ENCODE data around the gene MICAL1.
A peak's percentile ranks its signal among the peaks of the same experiment; 100 is the strongest.

The MICAL1 gene

DNA sequence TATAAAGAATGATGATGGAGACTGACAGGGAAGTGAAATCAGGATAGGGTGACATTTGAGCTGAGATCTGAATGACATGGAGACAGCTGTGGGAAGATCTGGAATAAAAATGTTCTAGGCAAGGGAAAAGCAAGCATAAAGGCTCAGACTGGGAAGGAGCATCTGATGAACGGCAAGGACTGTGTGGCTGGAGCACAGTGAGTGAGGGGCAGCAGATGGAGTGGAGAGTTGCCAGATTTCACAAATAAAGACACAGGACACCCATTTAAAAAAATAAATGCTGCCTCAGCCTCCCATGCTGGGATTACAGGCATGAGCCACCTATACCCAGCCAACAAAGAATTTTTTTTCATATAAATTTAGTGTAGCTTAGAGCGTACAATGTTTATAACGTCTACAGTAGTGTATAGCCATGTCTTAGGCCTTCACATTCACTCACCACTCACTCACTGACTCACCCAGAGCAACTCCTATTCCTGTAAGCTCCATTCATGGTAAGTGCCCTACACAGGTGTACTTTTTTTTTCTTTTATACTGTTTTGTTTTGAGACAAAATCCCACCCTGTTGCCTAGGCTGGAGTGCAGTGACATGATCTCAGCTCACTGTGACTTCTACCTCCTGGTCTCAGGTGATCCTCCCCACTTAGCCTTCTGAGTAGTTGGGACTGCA, 29.8 kb upstream of the MICAL1 start:
- Mint-ChIP-seq H3K36me3 (ENCODE audit: insufficient read depth) (peaks cover 15% of the 10 kb centered on the region), H3K4me3 (no peak overlapping the region), H3K27ac (ENCODE audit: low read depth) (no peak overlapping the region), H3K9me3 (no peaks in the 10 kb centered on the region), H3K27me3 (no peaks in the 10 kb centered on the region), H3K4me1 (peaks cover 31% of the 10 kb centered on the region)
- DNase-seq (ENCODE audit: low spot score in 2 of 2) (no peak), ATAC-seq (replicated peaks; ENCODE audit: extremely low read depth, poor library complexity, severe bottlenecking) (no peak)

DNA sequence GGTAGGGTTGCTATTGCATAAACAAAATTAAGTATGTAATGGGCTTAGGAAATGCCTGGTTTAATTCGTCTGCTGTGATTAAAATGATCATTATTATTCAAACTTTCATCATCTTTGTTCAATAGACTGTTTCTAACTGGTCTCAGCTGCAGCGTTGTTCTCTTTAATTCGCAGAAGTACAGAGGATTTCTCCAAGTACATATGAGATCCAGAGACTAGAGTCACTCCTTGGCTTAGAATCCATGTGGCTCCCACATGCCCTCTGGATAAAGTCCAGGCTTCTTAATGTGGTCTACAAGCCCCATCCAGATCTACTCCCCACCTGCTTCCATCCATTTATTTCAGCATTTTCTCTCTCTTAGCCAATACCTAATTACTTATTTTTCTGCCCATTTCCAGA, 28.6 kb upstream of the MICAL1 start:
- no peaks in the 10 kb centered on the region for H3K27me3 Mint-ChIP-seq
- H3K27ac Mint-ChIP-seq (ENCODE audit: low read depth), result peak overlapping the region; percentile 23
- ATAC-seq (replicated peaks; ENCODE audit: extremely low read depth, poor library complexity, severe bottlenecking), result no peak
- H3K4me1 Mint-ChIP-seq, result peaks cover 42% of the 10 kb centered on the region
- H3K9me3 Mint-ChIP-seq, result no peaks in the 10 kb centered on the region
- H3K4me3 Mint-ChIP-seq, result peak overlapping the region; percentile 92
- H3K36me3 Mint-ChIP-seq (ENCODE audit: insufficient read depth), result peaks cover 18% of the 10 kb centered on the region
- DNase-seq (ENCODE audit: low spot score in 2 of 2), result no peak

DNA sequence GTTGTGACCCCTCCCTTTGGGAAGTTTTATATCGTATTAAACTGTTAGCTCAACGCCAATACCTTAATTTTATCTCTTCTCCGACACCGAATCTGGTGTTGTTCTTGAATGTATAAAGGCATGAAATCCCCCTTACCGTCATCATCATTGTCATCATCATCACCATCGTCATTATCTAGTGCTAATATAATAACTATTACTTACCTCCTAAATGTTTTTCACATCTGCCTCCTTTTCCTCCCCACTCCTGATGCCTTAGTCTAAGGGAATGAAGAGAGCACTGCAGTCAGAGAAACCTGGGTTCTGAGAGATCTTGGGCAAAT, 28.1 kb upstream of the MICAL1 start:
- H3K9me3 Mint-ChIP-seq, result no peaks in the 10 kb centered on the region
- peaks cover 47% of the 10 kb centered on the region for H3K4me1 Mint-ChIP-seq
- H3K27me3 Mint-ChIP-seq, result no peaks in the 10 kb centered on the region
- H3K27ac Mint-ChIP-seq (ENCODE audit: low read depth), result peak overlapping the region; percentile 23
- peaks cover 20% of the 10 kb centered on the region for H3K36me3 Mint-ChIP-seq (ENCODE audit: insufficient read depth)
- DNase-seq (ENCODE audit: low spot score in 2 of 2) (no peak), ATAC-seq (replicated peaks; ENCODE audit: extremely low read depth, poor library complexity, severe bottlenecking) (peak; percentile 26)
- H3K4me3 Mint-ChIP-seq, result peak overlapping the region; percentile 92

DNA sequence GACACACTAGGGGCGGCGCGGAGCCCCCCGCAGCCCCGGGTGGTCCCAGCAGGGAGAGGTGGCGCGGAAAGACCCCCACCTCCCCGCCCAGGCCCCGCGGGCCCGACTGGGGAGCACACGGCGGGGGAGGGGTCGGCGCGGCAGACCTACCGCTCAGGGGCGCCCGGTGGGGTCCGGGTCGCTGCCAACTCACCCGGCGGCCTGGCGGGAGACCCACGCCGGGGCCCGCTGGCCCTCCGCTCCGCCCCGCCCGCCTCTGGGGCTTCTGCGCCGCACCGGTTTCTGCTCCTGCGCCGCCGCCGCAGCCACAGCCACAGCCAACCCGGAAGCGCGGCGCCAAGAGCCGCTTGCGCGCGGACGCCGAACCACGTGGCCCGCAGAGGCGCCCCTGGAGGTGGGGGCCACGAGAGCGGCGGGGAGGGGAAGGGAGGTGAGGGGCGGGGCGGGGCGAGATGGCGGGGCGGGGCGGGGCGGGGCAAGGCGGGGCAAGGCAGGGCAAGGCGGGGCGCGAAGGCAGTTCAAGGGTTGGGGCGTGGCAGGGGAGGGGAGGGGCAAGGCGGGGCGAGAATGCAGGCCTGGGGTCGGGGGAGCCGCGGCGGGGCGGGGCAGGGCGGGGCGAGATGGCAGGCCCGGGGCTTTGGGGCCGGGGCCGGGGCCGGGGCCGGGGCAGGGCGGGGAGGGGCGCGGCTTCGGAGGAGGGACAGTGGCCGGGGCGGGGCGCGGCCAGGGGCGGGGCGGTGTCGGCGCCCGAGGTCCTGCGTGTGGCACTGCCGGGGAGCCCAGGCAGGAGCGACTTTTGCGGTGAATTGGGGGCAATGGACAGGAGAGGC, 27.5 kb upstream of the MICAL1 start, which contains the start of gene ZBTB24:
Gene ZBTB24, minus strand, starts transcription at position 315 of the 830 bp plus-strand sequence. CDS start 1,193 bp downstream, outside the sequence.
- Mint-ChIP-seq H3K27me3 (no peaks in the 10 kb centered on the region), H3K9me3 (no peaks in the 10 kb centered on the region), H3K27ac (ENCODE audit: low read depth) (peak within 1 kb of the TSS; percentile 76), H3K4me3 (peak within 1 kb of the TSS; percentile 92), H3K36me3 (ENCODE audit: insufficient read depth) (peaks cover 20% of the 10 kb centered on the region), H3K4me1 (peaks cover 53% of the 10 kb centered on the region)
- ATAC-seq (replicated peaks; ENCODE audit: extremely low read depth, poor library complexity, severe bottlenecking) (peak; percentile 88), DNase-seq (ENCODE audit: low spot score in 2 of 2) (peak; percentile 69 to 81)

DNA sequence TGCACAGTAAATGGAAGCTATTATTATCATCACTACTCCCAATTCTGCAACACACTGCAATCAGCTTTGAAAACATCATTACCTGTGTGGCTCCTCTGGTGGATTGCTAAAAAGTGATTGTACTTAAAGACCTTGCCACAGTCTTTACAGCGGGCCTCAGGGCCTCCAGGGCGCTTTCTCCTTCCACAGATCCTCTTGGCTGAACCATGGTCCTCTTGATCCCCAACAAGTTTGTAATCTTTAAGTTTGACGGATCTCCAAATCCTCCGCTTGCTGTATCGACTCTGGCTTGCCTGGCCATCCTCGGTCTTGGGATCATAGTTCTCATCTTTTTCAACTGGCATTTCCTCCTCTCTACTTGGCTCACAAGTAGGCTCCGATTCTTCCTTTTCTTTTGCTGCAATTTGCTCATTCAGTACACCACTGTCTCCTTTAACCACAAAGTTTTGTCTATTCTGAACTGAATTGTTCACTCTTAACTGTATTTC, 25.5 kb upstream of the MICAL1 start:
- DNase-seq (ENCODE audit: low spot score in 2 of 2) (no peak), ATAC-seq (replicated peaks; ENCODE audit: extremely low read depth, poor library complexity, severe bottlenecking) (no peak)
- Mint-ChIP-seq H3K4me1 (peaks cover 63% of the 10 kb centered on the region), H3K36me3 (ENCODE audit: insufficient read depth) (peaks cover 31% of the 10 kb centered on the region), H3K27me3 (no peaks in the 10 kb centered on the region), H3K27ac (ENCODE audit: low read depth) (no peak overlapping the region), H3K9me3 (no peaks in the 10 kb centered on the region), H3K4me3 (peak overlapping the region; percentile 92)

DNA sequence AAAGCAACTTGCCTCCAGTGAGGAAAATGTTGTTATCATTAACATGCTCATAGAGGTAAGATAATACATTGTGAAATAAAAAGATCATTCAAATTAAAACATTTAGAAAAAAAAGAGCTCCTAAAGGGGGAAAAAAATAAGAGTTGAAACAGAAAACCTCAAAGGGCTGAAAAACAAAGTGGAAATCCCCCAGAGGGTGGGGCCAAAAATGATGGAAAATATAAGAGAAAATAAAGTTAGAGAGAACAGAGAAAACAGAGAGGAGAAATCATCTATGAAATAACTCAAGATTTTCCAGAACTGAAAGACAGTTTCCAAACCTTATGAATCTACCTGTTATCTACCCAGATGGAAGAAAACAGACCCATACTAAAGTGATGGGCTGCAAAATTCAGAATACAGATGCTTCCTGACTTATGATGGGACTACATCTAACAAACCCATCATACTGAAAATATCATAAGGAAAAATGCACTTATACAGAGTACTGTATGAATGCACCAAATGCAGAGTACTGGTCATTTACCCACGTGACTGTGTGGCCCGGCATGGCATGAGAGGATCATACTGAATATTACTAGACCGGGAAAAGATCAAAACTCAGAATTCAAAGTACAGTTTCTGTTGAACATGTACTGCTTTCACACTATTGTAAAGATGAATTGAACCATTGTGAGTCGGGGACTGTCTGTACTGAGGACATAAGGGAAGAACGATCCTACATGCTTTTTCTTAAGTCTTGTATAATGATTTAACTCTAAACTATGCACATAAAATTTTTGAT, 23.5 kb upstream of the MICAL1 start:
- DNase-seq (ENCODE audit: low spot score in 2 of 2) (no peak), ATAC-seq (replicated peaks; ENCODE audit: extremely low read depth, poor library complexity, severe bottlenecking) (no peak)
- Mint-ChIP-seq H3K9me3 (no peaks in the 10 kb centered on the region), H3K36me3 (ENCODE audit: insufficient read depth) (peaks cover 48% of the 10 kb centered on the region), H3K27me3 (no peaks in the 10 kb centered on the region), H3K27ac (ENCODE audit: low read depth) (peak overlapping the region; percentile 81), H3K4me1 (peaks cover 72% of the 10 kb centered on the region), H3K4me3 (peak overlapping the region; percentile 92)

DNA sequence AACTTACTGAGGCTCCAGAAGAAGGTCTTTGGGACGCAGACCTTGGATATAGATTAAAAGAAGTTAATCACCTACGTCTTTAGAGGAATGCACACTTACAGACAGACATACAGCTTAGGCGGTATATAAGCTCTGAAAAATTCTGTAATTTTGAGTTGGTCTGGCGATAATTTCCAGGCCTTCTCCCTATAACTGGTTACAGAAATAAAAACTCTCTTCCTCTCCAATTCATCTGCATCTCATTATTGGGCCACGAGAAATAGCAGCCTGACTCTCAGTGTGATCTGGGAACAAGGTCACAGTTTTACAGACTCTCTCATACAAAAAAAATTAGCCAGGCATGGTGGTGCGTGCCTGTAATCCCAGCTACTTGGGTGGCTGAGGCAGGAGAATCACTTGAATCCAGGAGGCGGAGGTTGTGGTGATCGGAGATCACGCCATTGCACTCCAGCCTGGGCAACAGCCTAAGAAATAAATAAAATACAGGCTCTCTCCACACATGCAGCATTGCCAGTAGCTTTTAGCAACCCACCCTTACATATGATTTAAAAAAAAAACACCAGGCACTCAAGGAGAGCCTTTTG, 22.7 kb upstream of the MICAL1 start:
- Mint-ChIP-seq H3K36me3 (ENCODE audit: insufficient read depth) (peaks cover 54% of the 10 kb centered on the region), H3K9me3 (no peaks in the 10 kb centered on the region), H3K27ac (ENCODE audit: low read depth) (peak overlapping the region; percentile 81), H3K4me3 (peak overlapping the region; percentile 92), H3K27me3 (no peaks in the 10 kb centered on the region), H3K4me1 (peaks cover 70% of the 10 kb centered on the region)
- DNase-seq (ENCODE audit: low spot score in 2 of 2) (no peak), ATAC-seq (replicated peaks; ENCODE audit: extremely low read depth, poor library complexity, severe bottlenecking) (no peak)

DNA sequence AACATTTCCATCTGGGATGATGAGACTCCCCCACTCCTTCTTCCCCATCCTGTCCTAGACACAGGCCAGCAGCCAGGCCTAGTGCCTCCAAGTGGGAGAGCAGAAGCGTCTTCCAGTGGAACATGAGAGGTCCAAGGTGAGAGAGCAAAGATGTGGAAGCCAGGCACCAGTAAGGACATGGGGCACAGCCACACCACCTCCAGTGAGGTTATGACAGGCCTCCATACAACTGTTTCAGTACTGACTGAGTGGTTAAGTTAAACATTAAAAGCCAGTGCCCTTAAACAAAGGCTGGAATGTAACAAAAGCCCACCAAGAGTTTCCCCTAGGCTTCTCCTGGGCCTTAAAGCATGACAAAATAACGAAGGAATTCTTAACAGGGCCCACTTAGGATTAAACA, 22.2 kb upstream of the MICAL1 start:
- H3K4me3 Mint-ChIP-seq, result peak overlapping the region; percentile 92
- ATAC-seq (replicated peaks; ENCODE audit: extremely low read depth, poor library complexity, severe bottlenecking), result no peak
- peaks cover 76% of the 10 kb centered on the region for H3K4me1 Mint-ChIP-seq
- DNase-seq (ENCODE audit: low spot score in 2 of 2), result no peak
- peaks cover 58% of the 10 kb centered on the region for H3K36me3 Mint-ChIP-seq (ENCODE audit: insufficient read depth)
- H3K9me3 Mint-ChIP-seq, result no peaks in the 10 kb centered on the region
- no peaks in the 10 kb centered on the region for H3K27me3 Mint-ChIP-seq
- H3K27ac Mint-ChIP-seq (ENCODE audit: low read depth), result peak overlapping the region; percentile 56

DNA sequence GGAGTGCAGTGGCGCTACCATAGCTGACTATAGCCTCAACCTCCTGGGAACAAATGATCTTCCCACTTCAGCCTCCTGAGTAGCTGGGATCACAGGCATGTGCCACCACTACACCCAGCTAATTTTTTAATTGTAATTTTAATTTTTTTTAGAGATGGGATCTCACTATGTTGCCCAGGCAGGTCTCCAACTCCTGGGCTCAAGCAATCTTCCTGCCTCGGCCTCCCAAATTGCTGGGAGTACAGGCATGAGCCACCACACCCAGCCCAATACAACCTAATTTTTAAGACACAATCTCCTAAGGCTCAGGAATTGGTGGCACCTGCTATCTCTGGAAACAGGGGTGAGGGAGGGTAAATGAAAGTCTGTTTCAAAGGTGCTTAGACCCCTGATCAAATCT, 21.6 kb upstream of the MICAL1 start:
- H3K27ac Mint-ChIP-seq (ENCODE audit: low read depth), result peak overlapping the region; percentile 56
- no peaks in the 10 kb centered on the region for H3K9me3 Mint-ChIP-seq
- ATAC-seq (replicated peaks; ENCODE audit: extremely low read depth, poor library complexity, severe bottlenecking), result no peak
- peaks cover 59% of the 10 kb centered on the region for H3K36me3 Mint-ChIP-seq (ENCODE audit: insufficient read depth)
- DNase-seq (ENCODE audit: low spot score in 2 of 2), result no peak
- H3K4me1 Mint-ChIP-seq, result peaks cover 76% of the 10 kb centered on the region
- H3K4me3 Mint-ChIP-seq, result peak overlapping the region; percentile 92
- H3K27me3 Mint-ChIP-seq, result no peaks in the 10 kb centered on the region

DNA sequence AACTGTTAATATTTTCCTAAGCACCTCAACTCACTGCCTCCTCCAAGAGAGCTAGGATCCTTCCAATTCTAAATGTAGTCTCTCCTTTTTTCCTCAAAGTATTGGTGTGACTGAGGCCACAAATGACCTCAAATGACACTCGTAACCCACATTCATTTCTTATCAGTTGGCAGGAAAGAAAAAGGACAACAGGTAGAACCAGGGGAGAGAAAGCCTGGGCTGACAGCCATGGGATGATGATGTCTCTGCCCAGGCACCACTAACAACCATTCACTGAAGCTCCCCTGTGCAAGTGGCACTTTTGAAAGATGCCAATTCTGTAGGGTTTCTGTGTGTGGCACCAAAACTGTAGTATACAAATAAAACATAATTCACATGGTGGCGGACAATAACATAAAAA, 20.1 kb upstream of the MICAL1 start:
- no peak overlapping the region for H3K27ac Mint-ChIP-seq (ENCODE audit: low read depth)
- H3K4me3 Mint-ChIP-seq, result no peak overlapping the region
- no peak for DNase-seq (ENCODE audit: low spot score in 2 of 2)
- H3K9me3 Mint-ChIP-seq, result no peaks in the 10 kb centered on the region
- no peaks in the 10 kb centered on the region for H3K27me3 Mint-ChIP-seq
- ATAC-seq (replicated peaks; ENCODE audit: extremely low read depth, poor library complexity, severe bottlenecking), result no peak
- H3K36me3 Mint-ChIP-seq (ENCODE audit: insufficient read depth), result peaks cover 66% of the 10 kb centered on the region
- H3K4me1 Mint-ChIP-seq, result peaks cover 76% of the 10 kb centered on the region

DNA sequence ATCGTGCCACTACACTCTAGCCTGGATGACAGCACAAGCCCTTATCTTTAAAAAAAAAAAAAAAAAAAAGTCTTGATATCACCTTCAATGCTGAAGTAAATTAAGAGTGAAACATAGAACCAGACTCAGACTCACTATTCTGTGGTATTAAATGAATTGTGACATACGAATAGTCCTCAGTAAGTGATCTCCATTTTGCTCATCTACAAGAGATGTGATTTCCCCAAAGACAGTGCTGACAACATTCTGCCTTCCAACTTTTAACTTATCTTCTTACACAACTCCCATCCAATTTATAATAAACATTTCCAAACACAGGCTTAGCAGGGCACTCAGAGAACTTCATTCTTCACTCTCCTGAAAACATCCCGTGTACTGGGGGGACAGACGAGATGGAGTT, 19.4 kb upstream of the MICAL1 start:
- Mint-ChIP-seq H3K36me3 (ENCODE audit: insufficient read depth) (peaks cover 68% of the 10 kb centered on the region), H3K9me3 (no peaks in the 10 kb centered on the region), H3K27me3 (no peaks in the 10 kb centered on the region), H3K4me3 (no peak overlapping the region), H3K27ac (ENCODE audit: low read depth) (no peak overlapping the region), H3K4me1 (peaks cover 74% of the 10 kb centered on the region)
- DNase-seq (ENCODE audit: low spot score in 2 of 2) (no peak), ATAC-seq (replicated peaks; ENCODE audit: extremely low read depth, poor library complexity, severe bottlenecking) (no peak)

DNA sequence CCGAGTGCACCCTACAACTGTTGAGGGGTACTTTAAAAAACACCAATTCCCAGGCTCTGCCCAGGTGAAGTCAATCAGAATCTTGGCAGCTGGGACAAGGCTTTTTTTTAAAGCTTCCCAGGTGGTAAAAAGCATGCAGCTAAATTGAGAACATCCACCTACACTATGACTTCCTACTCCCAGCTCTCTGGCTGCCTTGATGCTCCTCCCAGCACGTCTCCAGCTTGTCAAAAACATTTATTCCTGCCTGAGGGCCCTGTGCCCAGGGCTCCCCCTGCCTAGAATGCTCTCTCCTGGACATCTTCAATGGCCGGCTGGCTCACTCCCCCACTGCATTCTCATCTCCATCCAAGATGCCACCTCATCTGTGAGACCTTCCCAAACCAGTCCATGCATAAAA, 17.5 kb upstream of the MICAL1 start:
- H3K4me3 Mint-ChIP-seq, result no peak overlapping the region
- no peaks in the 10 kb centered on the region for H3K27me3 Mint-ChIP-seq
- peaks cover 71% of the 10 kb centered on the region for H3K36me3 Mint-ChIP-seq (ENCODE audit: insufficient read depth)
- H3K4me1 Mint-ChIP-seq, result peaks cover 72% of the 10 kb centered on the region
- no peaks in the 10 kb centered on the region for H3K9me3 Mint-ChIP-seq
- no peak overlapping the region for H3K27ac Mint-ChIP-seq (ENCODE audit: low read depth)
- no peak for ATAC-seq (replicated peaks; ENCODE audit: extremely low read depth, poor library complexity, severe bottlenecking)
- DNase-seq (ENCODE audit: low spot score in 2 of 2), result no peak
